Muscle of arm (tissue), 14 donors: ENCODE measurements around the gene XPO4. TPM values are rescaled to one million over a fixed set of nuclear protein-coding genes. Genes with fewer than 3 reads are reported as not detected.
A peak's percentile ranks its signal among the peaks of the same experiment; 100 is the strongest.
"Not testable (repeated sequence)": the region's sequence is repeated elsewhere in the genome, so short reads cannot be mapped to it uniquely, and the experiment has no call there.

Source experiments
- DNase-seq: peaks from one replicate; pipeline ENCODE4 v3.0.0-alpha.2; 2013
- long read RNA-seq, 11 donors: transcript quantifications; one replicate each; lab custom pipeline, GENCODE V29; 2026
- polyA plus RNA-seq, 12 donors: library from polyadenylated mRNA; unstranded; fragments of 120-200 nt; gene quantifications; one replicate each; pipeline ENCODE4 v1.2.1, GENCODE V29; 2013; ENCODE audit not compliant: insufficient read length in 12 of 12

The XPO4 gene
- 10 to 100 TPM in 11 of 12 donors, not detected in 1; 18.0 to 61.6 (median 30.9) TPM for polyA plus RNA-seq
- long read RNA-seq, donor 1, result 0 reads
- long read RNA-seq, donor 2, full-length matches to known transcripts, result 2 of 2 reads
- long read RNA-seq, donor 2, partial matches to known transcripts, result 0 of 2 reads
- long read RNA-seq, donor 2, other reads (novel, unspliced or antisense), result 0 of 2 reads
- long read RNA-seq, donor 3, full-length matches to known transcripts, result 1 of 1 reads
- long read RNA-seq, donor 3, partial matches to known transcripts, result 0 of 1 reads
- long read RNA-seq, donor 3, other reads (novel, unspliced or antisense), result 0 of 1 reads
- long read RNA-seq, donor 4, result 0 reads
- long read RNA-seq, donor 5, result 0 reads
- long read RNA-seq, donor 6, result 0 reads
- long read RNA-seq, donor 7, result 0 reads
- long read RNA-seq, donor 8, full-length matches to known transcripts, result 4 of 4 reads
- long read RNA-seq, donor 8, partial matches to known transcripts, result 0 of 4 reads
- long read RNA-seq, donor 8, other reads (novel, unspliced or antisense), result 0 of 4 reads
- long read RNA-seq, donor 9, result 0 reads
- long read RNA-seq, donor 10, full-length matches to known transcripts, result 2 of 2 reads
- long read RNA-seq, donor 10, partial matches to known transcripts, result 0 of 2 reads
- long read RNA-seq, donor 10, other reads (novel, unspliced or antisense), result 0 of 2 reads
- long read RNA-seq, donor 11, full-length matches to known transcripts, result 1 of 14 reads
- long read RNA-seq, donor 11, partial matches to known transcripts, result 13 of 14 reads
- long read RNA-seq, donor 11, other reads (novel, unspliced or antisense), result 0 of 14 reads

GRCh38 chr13:20902438-20903163, at the start of gene XPO4:
Gene XPO4 (minus strand): TSS chr13:20902746. CDS start chr13:20902738, 8 bp downstream.
- DNase-seq, result peak; percentile 84

- DNase-seq, result not testable (repeated sequence)
These were observed 45.5 kb upstream of the XPO4 start for GRCh38 chr13:20948001-20948400.

DNA sequence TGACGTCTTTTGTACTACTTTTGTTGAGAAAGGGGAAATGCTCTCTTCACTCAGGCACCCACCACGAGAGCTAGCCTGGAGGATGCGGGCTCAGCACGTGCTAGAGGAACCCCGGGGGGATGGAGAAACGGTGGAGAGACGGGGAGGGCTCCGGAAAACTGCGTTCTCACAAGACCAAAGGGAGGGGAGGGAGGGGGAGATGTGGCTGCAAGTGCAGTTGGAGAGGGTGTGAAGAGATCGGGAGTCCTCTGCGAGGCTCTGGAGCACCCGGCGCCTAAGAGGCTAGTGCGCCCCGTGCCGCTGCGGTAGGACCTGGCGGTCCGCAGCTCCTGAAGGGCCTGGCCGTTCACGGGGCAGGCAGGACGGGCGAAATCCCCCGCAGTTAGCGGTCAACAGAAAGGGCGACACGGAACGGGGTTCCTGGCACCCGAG, 43.4 kb upstream of the XPO4 start:
- DNase-seq, result peak; percentile 28

DNA sequence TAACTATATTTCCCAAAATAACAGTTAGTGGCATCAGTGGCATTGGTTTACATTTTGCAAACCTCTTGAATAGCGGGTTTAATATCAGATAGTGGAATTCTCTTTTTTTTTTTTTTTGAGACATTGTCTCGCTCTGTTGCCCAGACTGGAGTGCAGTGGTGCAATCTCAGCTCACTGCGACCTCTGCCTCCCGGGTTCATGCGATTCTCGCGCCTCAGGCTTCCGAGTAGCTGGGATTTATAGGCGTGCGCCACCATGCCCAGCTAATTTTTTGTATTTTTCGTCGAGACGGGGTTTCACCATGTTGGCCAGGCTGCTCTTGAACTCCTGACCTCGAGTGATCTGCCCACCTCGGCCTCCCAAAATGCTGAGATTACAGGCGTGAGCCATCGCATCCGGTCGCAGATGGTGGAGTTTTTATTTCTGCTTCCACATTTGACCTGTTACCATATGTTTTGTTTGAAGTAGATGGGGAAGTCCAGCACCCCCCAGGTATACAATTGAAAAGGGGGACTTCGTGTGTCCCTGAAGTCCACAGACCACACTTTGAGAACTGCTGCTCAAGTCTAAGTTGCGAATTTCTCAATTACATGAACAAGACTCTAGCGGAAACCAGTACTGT, 40.5 kb upstream of the XPO4 start:
- no peak for DNase-seq

DNA sequence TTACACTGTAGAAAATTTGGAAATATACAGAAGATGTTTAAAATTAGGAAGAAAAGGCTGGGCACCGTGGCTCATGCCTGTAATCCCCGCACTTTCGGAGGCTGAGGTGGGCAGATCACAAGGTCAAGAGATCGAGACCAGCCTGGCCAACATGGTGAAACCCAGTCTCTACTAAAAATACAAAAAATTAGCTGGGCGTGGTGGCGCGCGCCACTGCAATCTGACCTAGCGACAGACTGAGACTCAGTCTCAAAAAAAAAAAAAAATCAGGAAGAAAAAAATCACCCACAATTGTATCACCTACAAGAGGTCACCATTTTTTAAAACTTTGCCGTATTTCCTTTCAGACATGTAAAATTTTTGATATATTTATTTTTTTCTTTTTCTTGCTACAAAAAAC, 38.0 kb upstream of the XPO4 start:
- not testable (repeated sequence) for DNase-seq

DNA sequence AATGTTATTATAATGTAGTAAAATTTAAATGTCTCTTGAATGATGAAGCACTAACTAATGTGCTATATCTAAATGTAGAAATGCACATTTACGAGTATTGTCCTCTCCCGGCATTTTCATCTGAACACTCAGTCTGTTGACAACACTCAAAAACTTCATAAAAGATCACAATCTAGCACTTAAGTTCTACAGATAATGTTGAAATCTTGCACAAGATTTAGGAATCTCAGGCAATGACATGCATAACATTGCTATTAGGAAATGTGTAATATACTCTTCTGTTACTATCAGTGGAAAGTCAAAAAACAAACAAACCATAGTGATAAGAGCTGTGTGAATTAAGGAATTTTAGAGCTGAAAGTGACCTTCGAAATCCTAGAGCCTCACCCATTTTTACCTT, 37.5 kb upstream of the XPO4 start:
- no peak for DNase-seq

GRCh38 chr13:20939662-20940061, 37.1 kb upstream of the XPO4 start:
- DNase-seq, result no peak

- DNase-seq, result no peak
These were observed 35.8 kb upstream of the XPO4 start for GRCh38 chr13:20938302-20938701.

- no peak for DNase-seq
These were observed 25.2 kb upstream of the XPO4 start for GRCh38 chr13:20927596-20928257.

DNA sequence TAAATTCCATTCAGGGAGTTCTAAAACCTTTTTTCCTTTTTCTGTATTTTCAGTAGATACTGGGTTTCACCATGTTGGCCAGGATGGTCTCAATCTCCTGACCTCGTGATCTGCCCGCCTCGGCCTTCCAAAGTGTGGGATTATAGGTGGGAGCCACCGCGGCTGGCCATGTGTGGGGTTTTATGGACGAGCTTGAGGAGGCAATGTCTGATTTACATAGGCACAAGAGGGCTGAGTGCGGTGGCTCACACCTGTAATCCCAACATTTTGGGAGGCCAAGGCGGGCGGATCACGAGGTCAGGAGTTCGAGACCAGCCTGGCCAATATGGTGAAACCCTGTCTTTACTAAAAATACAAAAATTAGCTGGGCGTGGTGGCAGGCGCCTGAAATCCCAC, 22.8 kb upstream of the XPO4 start:
- DNase-seq, result not testable (repeated sequence)

DNA sequence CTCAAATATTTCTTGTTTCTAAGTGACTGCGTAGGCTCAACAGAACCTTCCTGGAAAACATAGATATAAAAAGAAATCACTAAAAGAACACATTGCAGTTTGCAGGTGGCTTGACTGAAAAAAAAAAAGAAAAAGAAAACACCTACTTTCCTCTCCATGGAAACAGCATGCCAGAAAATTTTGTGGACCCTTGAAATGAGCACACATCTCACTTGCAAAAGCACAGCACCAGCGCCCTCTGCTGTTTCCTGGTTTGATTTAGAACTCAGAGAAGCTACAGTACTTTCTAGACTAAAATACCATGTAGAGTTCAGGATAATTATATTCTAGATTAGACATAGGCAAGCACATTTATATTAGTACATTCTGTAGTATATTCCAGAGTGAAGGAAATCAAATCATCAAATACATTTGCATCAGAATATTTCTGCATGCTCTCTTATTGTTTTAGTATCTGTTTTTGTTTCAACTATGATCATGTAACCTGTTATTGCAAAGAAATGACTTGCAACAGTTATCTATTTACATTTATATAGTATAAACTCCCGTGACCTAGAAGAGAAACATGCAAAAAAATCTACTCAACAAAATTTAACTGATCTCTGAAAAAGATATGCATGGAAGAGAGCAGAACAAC, 22.3 kb upstream of the XPO4 start:
- peak; percentile 81 for DNase-seq

- DNase-seq, result no peak
These were observed 20.7 kb upstream of the XPO4 start for GRCh38 chr13:20923272-20923671.

DNA sequence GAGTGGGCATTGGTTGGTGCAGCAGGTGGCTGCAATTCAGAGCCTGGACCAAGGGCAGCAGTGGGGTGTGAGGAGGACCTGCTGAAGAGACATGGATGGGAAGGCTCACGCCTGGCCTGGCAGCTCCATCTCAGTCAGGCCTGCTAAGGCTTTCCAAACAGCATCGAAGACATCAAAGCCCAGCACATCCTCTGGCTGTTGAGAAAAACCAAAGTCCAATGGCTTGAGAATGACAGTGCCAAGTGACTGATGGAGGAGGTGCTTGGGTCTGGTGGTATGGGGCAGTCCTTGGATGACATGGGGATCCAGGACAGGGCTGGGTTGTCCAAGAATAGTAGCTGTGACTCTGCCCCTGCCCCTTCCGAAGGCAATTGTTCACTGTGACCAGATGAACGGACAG, 19.0 kb upstream of the XPO4 start:
- no peak for DNase-seq

DNA sequence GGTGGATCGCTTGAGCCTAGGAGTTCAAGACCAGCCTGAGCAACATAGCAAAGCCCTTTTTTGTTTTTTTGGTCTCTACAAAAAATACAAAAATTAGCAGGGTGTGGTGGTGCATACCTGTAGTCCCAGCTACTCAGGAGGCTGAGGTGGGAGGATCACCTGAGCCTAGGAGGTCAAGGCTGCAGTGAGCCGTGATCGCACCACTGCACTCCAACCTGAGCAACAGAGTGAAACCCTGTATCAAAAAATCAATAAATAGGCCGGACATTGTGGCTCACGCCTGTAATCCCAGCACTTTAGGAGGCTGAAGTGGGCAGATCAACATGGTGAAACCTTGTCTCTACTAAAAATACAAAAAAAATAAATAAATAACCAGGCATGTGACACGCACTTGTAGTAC, 13.1 kb upstream of the XPO4 start:
- DNase-seq, result not testable (repeated sequence)

- DNase-seq, result no peak
These were observed 8.5 kb upstream of the XPO4 start for GRCh38 chr13:20911037-20911436.

GRCh38 chr13:20908714-20909497, 6.4 kb upstream of the XPO4 start:
- DNase-seq, result no peak

GRCh38 chr13:20904908-20905307, 2.4 kb upstream of the XPO4 start:
- no peak for DNase-seq

GRCh38 chr13:20903164-20903475, 574 bp upstream of the XPO4 start:
- no peak for DNase-seq

DNA sequence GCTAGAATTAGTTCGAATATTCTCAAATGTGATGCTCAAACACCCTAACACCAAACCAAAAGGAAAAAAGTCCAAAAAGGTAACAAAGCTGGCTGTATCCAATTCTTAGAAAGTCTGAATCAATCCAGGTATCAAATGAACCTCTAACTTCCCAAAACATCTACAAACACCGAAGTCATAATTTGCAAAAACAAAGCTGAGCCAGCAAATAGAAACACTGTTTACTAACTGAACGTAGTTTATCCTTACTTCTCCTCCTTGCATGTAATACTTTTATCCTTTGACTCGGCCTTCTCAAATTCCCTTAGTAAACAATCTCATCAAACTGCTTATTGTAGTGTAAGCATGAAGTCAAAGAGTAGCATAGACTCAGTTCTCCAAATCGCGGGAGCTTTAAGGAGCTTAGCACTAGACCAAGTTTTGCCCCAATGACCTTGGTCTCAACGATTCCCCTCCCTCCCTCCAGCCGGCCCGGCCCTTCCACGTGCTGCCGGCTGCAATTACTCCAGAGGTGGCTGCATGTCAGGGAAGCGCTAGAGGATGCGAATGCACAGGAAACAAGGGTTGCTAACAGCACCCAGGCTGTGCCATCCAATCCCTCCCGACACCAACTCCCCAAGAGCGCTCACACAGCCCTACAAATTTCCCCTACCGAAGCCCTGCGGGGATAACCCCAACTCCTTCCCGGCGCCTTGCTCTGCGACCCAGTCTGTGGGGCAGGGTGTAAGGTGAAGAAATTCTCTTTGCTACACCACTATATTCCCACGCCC, 693 bp downstream of the XPO4 start:
- no peak for DNase-seq
